HEK293 (cell line): ENCODE results near the gene DACT1.
A peak's percentile ranks its signal among the peaks of the same experiment; 100 is the strongest.

ENCODE experiments used
- CTCF ChIA-PET: fragments of 350-600 bp; formaldehyde crosslinking; extraction: SDS; loops from one replicate; lab custom pipeline; 2021; ENCODE audit warnings: antibody characterized with exemption; lab: Yijun Ruan, JAX
- POLR2A ChIA-PET: fragments of 300-600 bp; formaldehyde crosslinking; extraction: SDS; loops from one replicate; lab custom pipeline; 2020; ENCODE audit warnings: antibody characterized with exemption, inconsistent platforms; lab: Yijun Ruan, JAX
- H3K27ac ChIP-seq: fragments of 200-500 bp; sonication (Bioruptor generic); 2 replicates; pipeline ENCODE4 v1.5.1; 2014; ENCODE audit warnings: low read depth, low read length, control low read depth, inconsistent platforms; ENCODE audit errors: extremely low read depth
- H3K36me3 ChIP-seq, 2 experiments: fragments of 200-500 bp in 1 of 2; sonication (Bioruptor generic) in 1 of 2; 1 replicate in 1 of 2; 2 replicates in 1 of 2; pipeline ENCODE4 v1.5.1; 2014 to 2017; ENCODE audit warnings: inconsistent platforms in 2 of 2, low read length in 2 of 2; ENCODE audit not compliant: control insufficient read depth in 2 of 2, insufficient read depth in 1 of 2
- H3K4me1 ChIP-seq: fragments of 200-500 bp; sonication (Bioruptor generic); 2 replicates; pipeline ENCODE4 v1.5.1; 2014; ENCODE audit warnings: mild to moderate bottlenecking, low read length, inconsistent platforms; ENCODE audit not compliant: control insufficient read depth, insufficient read depth
- H3K4me3 ChIP-seq: 2 replicates; pipeline ENCODE4 v1.5.1; 2011; ENCODE audit warnings: low read depth, mild to moderate bottlenecking, control low read depth, low read length, moderate library complexity
- H3K9me3 ChIP-seq: fragments of 200-500 bp; sonication (Bioruptor generic); 2 replicates; pipeline ENCODE4 v1.5.1; 2014; ENCODE audit warnings: low read depth, low read length, inconsistent platforms; ENCODE audit not compliant: control insufficient read depth, insufficient read depth
- GLIS1 ChIP-seq: fragments of 450-650 bp; formaldehyde crosslinking; IDR thresholded peaks from 2 replicates; pipeline ENCODE4 v1.5.1; 2016; ENCODE audit warnings: missing biosample characterization, missing genetic modification characterization
- KLF10 ChIP-seq: fragments of 450-650 bp; IDR thresholded peaks from 2 replicates; pipeline ENCODE4 v1.5.1; 2018; ENCODE audit warnings: missing biosample characterization, mild to moderate bottlenecking, missing genetic modification characterization
- KLF8 ChIP-seq: fragments of 450-650 bp; formaldehyde crosslinking; IDR thresholded peaks from 2 replicates; pipeline ENCODE4 v1.5.1; 2016; ENCODE audit warnings: missing biosample characterization, missing genetic modification characterization
- OSR2 ChIP-seq: fragments of 450-650 bp; formaldehyde crosslinking; IDR thresholded peaks from 2 replicates; pipeline ENCODE4 v1.5.1; 2016; ENCODE audit warnings: missing biosample characterization, missing genetic modification characterization
- PRDM1 ChIP-seq: fragments of 450-650 bp; formaldehyde crosslinking; IDR thresholded peaks from 2 replicates; pipeline ENCODE4; 2016; ENCODE audit warnings: missing biosample characterization, missing genetic modification characterization
- SETDB1 ChIP-seq: IDR thresholded peaks from one replicate; pipeline ENCODE4 v1.6.1; 2017; ENCODE audit warnings: mild to moderate bottlenecking, low read length, moderate library complexity, mixed read lengths; ENCODE audit not compliant: insufficient read length
- ZFP3 ChIP-seq: fragments of 450-650 bp; formaldehyde crosslinking; IDR thresholded peaks from 2 replicates; pipeline ENCODE4 v1.5.1; 2016; ENCODE audit warnings: low read depth, missing biosample characterization, missing genetic modification characterization
- ZNF2 ChIP-seq: fragments of 450-650 bp; formaldehyde crosslinking; IDR thresholded peaks from 2 replicates; pipeline ENCODE4 v1.5.1; 2016; ENCODE audit warnings: missing biosample characterization, missing genetic modification characterization
- ZNF302 ChIP-seq: fragments of 450-650 bp; formaldehyde crosslinking; IDR thresholded peaks from 2 replicates; pipeline ENCODE4 v1.5.1; 2016; ENCODE audit warnings: missing biosample characterization, missing genetic modification characterization, low read depth
- ZNF366 ChIP-seq: fragments of 450-650 bp; formaldehyde crosslinking; conservative IDR thresholded peaks from 2 replicates; pipeline ENCODE4 v1.5.1; 2016; ENCODE audit warnings: missing biosample characterization, missing genetic modification characterization
- ZNF555 ChIP-seq: fragments of 450-650 bp; formaldehyde crosslinking; conservative IDR thresholded peaks from 2 replicates; pipeline ENCODE4 v1.5.1; 2017; ENCODE audit warnings: missing biosample characterization, mild to moderate bottlenecking, missing genetic modification characterization, inconsistent platforms
- ZNF701 ChIP-seq: fragments of 450-650 bp; formaldehyde crosslinking; IDR thresholded peaks from 2 replicates; pipeline ENCODE4 v1.5.1; 2016; ENCODE audit warnings: missing biosample characterization, missing genetic modification characterization
- ZNF747 ChIP-seq: fragments of 450-650 bp; formaldehyde crosslinking; IDR thresholded peaks from 2 replicates; pipeline ENCODE4 v1.5.1; 2016; ENCODE audit warnings: missing biosample characterization, missing genetic modification characterization
- ZSCAN16 ChIP-seq: fragments of 450-650 bp; formaldehyde crosslinking; IDR thresholded peaks from 2 replicates; pipeline ENCODE4 v1.5.1; 2016; ENCODE audit warnings: missing biosample characterization, missing genetic modification characterization
- TF ChIP-seq, protein P1 (sequence below): fragments of 450-650 bp; formaldehyde crosslinking; conservative IDR thresholded peaks from 2 replicates; pipeline ENCODE4 v1.5.1; 2016; ENCODE audit warnings: low read depth, missing biosample characterization, missing genetic modification characterization
- TF ChIP-seq, protein P2 (sequence below): fragments of 450-650 bp; formaldehyde crosslinking; IDR thresholded peaks from 2 replicates; pipeline ENCODE4 v1.5.1; 2016; ENCODE audit warnings: missing biosample characterization, missing genetic modification characterization
- TF ChIP-seq, protein P3 (sequence below): fragments of 450-650 bp; formaldehyde crosslinking; IDR thresholded peaks from 2 replicates; pipeline ENCODE4 v1.5.1; 2016; ENCODE audit warnings: missing biosample characterization, missing genetic modification characterization
- TF ChIP-seq, protein P4 (sequence below): fragments of 450-650 bp; formaldehyde crosslinking; IDR thresholded peaks from 2 replicates; pipeline ENCODE4 v1.5.1; 2017; ENCODE audit warnings: missing biosample characterization, missing genetic modification characterization
- TF ChIP-seq, protein P5 (sequence below): fragments of 450-650 bp; formaldehyde crosslinking; IDR thresholded peaks from 2 replicates; pipeline ENCODE4 v1.5.1; 2016; ENCODE audit warnings: missing biosample characterization, missing genetic modification characterization
- TF ChIP-seq, protein P6 (sequence below): fragments of 450-650 bp; formaldehyde crosslinking; IDR thresholded peaks from 2 replicates; pipeline ENCODE4 v1.5.1; 2016; ENCODE audit warnings: missing biosample characterization, missing genetic modification characterization

Gene DACT1

DNA sequence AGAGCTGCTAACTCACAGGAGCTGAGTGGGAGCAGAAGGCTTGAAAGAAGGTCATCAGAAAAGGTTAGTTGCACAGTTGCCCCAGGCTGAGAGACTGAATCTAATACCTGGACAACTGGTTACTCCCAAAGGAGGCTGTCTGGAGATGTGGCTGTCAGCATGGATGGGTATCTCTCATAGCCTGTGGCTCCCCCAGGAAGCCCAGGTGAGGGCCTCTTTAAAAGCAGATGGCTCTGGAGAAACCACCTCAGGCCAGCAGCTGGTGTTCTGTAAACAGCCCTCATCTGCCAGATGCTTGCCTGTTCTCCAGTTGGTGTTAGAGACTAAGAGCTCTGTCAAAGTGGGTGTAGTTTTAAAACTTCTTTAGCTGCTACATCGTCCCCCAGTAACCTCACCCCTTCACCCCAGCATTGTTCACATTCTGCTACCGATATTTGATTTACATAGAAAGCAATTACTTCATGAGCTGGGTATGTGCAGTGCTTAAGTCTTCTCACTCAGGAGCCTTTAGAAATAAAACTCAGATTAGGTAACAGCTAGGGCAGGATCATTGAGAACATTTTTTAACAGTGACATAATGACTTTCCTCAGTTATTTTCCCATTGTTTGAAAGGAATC, 25.8 kb downstream of the DACT1 start:
- Histone ChIP-seq H3K9me3 (no peaks in the 10 kb centered on the region), H3K27ac (no peak overlapping the region; the same call in 1 of the 2 replicates), H3K4me1 (peaks cover 36% of the 10 kb centered on the region), H3K36me3 (no peaks in the 10 kb centered on the region), H3K4me3 (no peak overlapping the region)
- CTCF ChIA-PET = interaction anchor here (0.7 to 0.9 kb wide), 2 partner anchors 11 to 23 kb away, joined by 3 to 6 read pairs; no protein-coding TSS in a partner anchor
- TF ChIP-seq, protein P1, sequence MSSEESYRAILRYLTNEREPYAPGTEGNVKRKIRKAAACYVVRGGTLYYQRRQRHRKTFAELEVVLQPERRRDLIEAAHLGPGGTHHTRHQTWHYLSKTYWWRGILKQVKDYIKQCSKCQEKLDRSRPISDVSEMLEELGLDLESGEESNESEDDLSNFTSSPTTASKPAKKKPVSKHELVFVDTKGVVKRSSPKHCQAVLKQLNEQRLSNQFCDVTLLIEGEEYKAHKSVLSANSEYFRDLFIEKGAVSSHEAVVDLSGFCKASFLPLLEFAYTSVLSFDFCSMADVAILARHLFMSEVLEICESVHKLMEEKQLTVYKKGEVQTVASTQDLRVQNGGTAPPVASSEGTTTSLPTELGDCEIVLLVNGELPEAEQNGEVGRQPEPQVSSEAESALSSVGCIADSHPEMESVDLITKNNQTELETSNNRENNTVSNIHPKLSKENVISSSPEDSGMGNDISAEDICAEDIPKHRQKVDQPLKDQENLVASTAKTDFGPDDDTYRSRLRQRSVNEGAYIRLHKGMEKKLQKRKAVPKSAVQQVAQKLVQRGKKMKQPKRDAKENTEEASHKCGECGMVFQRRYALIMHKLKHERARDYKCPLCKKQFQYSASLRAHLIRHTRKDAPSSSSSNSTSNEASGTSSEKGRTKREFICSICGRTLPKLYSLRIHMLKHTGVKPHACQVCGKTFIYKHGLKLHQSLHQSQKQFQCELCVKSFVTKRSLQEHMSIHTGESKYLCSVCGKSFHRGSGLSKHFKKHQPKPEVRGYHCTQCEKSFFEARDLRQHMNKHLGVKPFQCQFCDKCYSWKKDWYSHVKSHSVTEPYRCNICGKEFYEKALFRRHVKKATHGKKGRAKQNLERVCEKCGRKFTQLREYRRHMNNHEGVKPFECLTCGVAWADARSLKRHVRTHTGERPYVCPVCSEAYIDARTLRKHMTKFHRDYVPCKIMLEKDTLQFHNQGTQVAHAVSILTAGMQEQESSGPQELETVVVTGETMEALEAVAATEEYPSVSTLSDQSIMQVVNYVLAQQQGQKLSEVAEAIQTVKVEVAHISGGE (tag by site-specific recombination) = no peak
- TF ChIP-seq, protein P2, sequence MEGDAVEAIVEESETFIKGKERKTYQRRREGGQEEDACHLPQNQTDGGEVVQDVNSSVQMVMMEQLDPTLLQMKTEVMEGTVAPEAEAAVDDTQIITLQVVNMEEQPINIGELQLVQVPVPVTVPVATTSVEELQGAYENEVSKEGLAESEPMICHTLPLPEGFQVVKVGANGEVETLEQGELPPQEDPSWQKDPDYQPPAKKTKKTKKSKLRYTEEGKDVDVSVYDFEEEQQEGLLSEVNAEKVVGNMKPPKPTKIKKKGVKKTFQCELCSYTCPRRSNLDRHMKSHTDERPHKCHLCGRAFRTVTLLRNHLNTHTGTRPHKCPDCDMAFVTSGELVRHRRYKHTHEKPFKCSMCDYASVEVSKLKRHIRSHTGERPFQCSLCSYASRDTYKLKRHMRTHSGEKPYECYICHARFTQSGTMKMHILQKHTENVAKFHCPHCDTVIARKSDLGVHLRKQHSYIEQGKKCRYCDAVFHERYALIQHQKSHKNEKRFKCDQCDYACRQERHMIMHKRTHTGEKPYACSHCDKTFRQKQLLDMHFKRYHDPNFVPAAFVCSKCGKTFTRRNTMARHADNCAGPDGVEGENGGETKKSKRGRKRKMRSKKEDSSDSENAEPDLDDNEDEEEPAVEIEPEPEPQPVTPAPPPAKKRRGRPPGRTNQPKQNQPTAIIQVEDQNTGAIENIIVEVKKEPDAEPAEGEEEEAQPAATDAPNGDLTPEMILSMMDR = no peak
- TF ChIP-seq KLF10 (tag by site-specific recombination) (no peak), ZNF2 (tag by site-specific recombination) (no peak), ZSCAN16 (peak; percentile 91), ZNF701 (tag by site-specific recombination) (no peak), GLIS1 (0 out of 2 replicates have a peak, but pooled peaks have one; percentile 11), KLF8 (tag by site-specific recombination) (0 out of 2 replicates have a peak, but pooled peaks have one; percentile 22), ZFP3 (tag by site-specific recombination) (no peak), ZNF366 (tag by site-specific recombination) (peak; percentile 56), ZNF747 (no peak), PRDM1 (tag by site-specific recombination) (0 out of 2 replicates have a peak, but pooled peaks have one; percentile 37), ZNF302 (tag by site-specific recombination) (no peak), ZNF555 (tag by site-specific recombination) (no peak), SETDB1 (no peak), OSR2 (tag by site-specific recombination) (0 out of 2 replicates have a peak, but pooled peaks have one; percentile 11)
- TF ChIP-seq, protein P3, sequence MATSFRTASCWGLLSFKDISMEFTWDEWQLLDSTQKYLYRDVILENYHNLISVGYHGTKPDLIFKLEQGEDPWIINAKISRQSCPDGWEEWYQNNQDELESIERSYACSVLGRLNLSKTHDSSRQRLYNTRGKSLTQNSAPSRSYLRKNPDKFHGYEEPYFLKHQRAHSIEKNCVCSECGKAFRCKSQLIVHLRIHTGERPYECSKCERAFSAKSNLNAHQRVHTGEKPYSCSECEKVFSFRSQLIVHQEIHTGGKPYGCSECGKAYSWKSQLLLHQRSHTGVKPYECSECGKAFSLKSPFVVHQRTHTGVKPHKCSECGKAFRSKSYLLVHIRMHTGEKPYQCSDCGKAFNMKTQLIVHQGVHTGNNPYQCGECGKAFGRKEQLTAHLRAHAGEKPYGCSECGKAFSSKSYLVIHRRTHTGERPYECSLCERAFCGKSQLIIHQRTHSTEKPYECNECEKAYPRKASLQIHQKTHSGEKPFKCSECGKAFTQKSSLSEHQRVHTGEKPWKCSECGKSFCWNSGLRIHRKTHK = no peak
- TF ChIP-seq, protein P4, sequence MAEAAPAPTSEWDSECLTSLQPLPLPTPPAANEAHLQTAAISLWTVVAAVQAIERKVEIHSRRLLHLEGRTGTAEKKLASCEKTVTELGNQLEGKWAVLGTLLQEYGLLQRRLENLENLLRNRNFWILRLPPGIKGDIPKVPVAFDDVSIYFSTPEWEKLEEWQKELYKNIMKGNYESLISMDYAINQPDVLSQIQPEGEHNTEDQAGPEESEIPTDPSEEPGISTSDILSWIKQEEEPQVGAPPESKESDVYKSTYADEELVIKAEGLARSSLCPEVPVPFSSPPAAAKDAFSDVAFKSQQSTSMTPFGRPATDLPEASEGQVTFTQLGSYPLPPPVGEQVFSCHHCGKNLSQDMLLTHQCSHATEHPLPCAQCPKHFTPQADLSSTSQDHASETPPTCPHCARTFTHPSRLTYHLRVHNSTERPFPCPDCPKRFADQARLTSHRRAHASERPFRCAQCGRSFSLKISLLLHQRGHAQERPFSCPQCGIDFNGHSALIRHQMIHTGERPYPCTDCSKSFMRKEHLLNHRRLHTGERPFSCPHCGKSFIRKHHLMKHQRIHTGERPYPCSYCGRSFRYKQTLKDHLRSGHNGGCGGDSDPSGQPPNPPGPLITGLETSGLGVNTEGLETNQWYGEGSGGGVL (tag by site-specific recombination) = no peak
- TF ChIP-seq, protein P5, sequence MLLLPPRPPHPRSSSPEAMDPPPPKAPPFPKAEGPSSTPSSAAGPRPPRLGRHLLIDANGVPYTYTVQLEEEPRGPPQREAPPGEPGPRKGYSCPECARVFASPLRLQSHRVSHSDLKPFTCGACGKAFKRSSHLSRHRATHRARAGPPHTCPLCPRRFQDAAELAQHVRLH (tag by site-specific recombination) = no peak
- TF ChIP-seq, protein P6, sequence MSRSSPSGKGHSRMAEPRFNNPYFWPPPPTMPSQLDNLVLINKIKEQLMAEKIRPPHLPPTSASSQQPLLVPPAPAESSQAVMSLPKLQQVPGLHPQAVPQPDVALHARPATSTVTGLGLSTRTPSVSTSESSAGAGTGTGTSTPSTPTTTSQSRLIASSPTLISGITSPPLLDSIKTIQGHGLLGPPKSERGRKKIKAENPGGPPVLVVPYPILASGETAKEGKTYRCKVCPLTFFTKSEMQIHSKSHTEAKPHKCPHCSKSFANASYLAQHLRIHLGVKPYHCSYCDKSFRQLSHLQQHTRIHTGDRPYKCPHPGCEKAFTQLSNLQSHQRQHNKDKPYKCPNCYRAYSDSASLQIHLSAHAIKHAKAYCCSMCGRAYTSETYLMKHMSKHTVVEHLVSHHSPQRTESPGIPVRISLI = no peak
- POLR2A ChIA-PET = interaction anchor here (0.7 to 0.9 kb wide), 2 partner anchors 25 to 142 kb away, joined by 3 to 5 read pairs; partner anchors contain the start of gene DACT1
